GM12892 (cell line): ENCODE results near the gene NAP1L4.

Source experiments
- POLR2A ChIP-seq: IDR thresholded peaks from 2 replicates; pipeline ENCODE4 v1.6.1; 2011; ENCODE audit warnings: low read depth, low read length, control low read depth
- TAF1 ChIP-seq: IDR thresholded peaks from 2 replicates; pipeline ENCODE4 v1.6.1; 2011; ENCODE audit warnings: low read depth, mild to moderate bottlenecking, control low read depth, low read length, borderline replicate concordance

GRCh38 chr11:3040881-3041280 lies 48.8 kb upstream of the NAP1L4 start:
- TF ChIP-seq POLR2A, result no peak
- no peak for TF ChIP-seq TAF1
